Keratinocyte (primary cell): ENCODE results near the gene PRR5.

Source experiments
- CTCF ChIP-seq, 3 experiments: IDR thresholded peaks in 1 of 3; conservative IDR thresholded peaks in 1 of 3; optimal IDR thresholded peaks in 1 of 3; 2 replicates in 2 of 3; 3 replicates in 1 of 3; pipeline versions ENCODE3 to v1.5.1; 2011; ENCODE audit warnings: low read length in 3 of 3, mild to moderate bottlenecking in 3 of 3, moderate library complexity in 2 of 3, control low read depth in 1 of 3, inconsistent platforms in 1 of 3; ENCODE audit not compliant: insufficient read depth in 2 of 3; ENCODE audit errors: extremely low read depth in 1 of 3
- EZH2 ChIP-seq: IDR thresholded peaks from one replicate; pipeline ENCODE4 v1.6.1; 2012; ENCODE audit warnings: inconsistent platforms, mild to moderate bottlenecking, low read length, moderate library complexity

GRCh38 chr22:44764974-44765373, 63.0 kb downstream of the PRR5 start:
- TF ChIP-seq CTCF (optimal IDR thresholded peaks at IDR 0.05 in 1 of 3, IDR thresholded peaks at IDR 0.05 in 1 of 3, conservative IDR thresholded peaks at IDR 0.05 in 1 of 3; ENCODE audit: extremely low read depth in 1 of 3, insufficient read depth in 2 of 3, low read length in 3 of 3): no peak
- TF ChIP-seq EZH2: no peak
